Transverse colon (tissue), 4 donors: ENCODE results near the gene GLCE. TPM values are rescaled to one million over a fixed set of nuclear protein-coding genes. Genes with fewer than 3 reads are reported as not detected.

Experiments
- DNase-seq: peaks from one replicate; pipeline ENCODE4 v3.0.0-alpha.2; 2019
- H3K27ac ChIP-seq, 4 donors: fragments of 200-600 bp; sonication (generic); 2 replicates each; pipeline ENCODE4 v1.5.1; 2016 to 2018; ENCODE audit warnings: inconsistent platforms in 4 of 4
- H3K27me3 ChIP-seq: fragments of 200-600 bp; sonication (generic); 2 replicates; pipeline ENCODE4 v1.5.1; 2017; ENCODE audit warnings: inconsistent platforms
- H3K36me3 ChIP-seq, 4 donors: fragments of 200-600 bp; sonication (generic); 2 replicates each; pipeline ENCODE4 v1.5.1; 2017 to 2019; ENCODE audit warnings: inconsistent platforms in 4 of 4
- H3K4me1 ChIP-seq, 4 donors: fragments of 200-600 bp; sonication (generic); 2 replicates each; pipeline ENCODE4 v1.5.1; 2017 to 2020; ENCODE audit warnings: inconsistent platforms in 4 of 4
- H3K4me3 ChIP-seq, 4 donors: fragments of 200-600 bp; sonication (generic); 1 replicate in 1 of 4; 2 replicates in 3 of 4; pipeline versions ENCODE4 v1.5.1 to v1.6.1; 2017 to 2019; ENCODE audit warnings: inconsistent platforms in 4 of 4
- H3K9me3 ChIP-seq, 2 donors: fragments of 200-600 bp; sonication (generic); 2 replicates each; pipeline ENCODE4 v1.5.1; 2017 to 2019; ENCODE audit warnings: inconsistent platforms in 2 of 2
- EP300 ChIP-seq: sonication (generic); formaldehyde crosslinking; IDR thresholded peaks from one replicate; pipeline ENCODE4 v1.6.1; 2017; ENCODE audit warnings: antibody characterized with exemption, low read depth
- POLR2A ChIP-seq: fragments of 450-650 bp; IDR thresholded peaks from one replicate; pipeline ENCODE4 v1.6.1; 2016; ENCODE audit warnings: antibody characterized with exemption, mild to moderate bottlenecking, moderate library complexity
- POLR2AphosphoS5 ChIP-seq, 3 donors: sonication (generic); formaldehyde crosslinking; IDR thresholded peaks; one replicate each; pipeline ENCODE4 v1.6.1; 2016; ENCODE audit warnings: antibody characterized with exemption in 3 of 3
- WGBS, 2 donors: methylation state at CpG; one replicate each; pipeline ENCODE4 v1.1.5; 2018; ENCODE audit warnings: low coverage in 1 of 2; 5-methylcytosine and 5-hydroxymethylcytosine counted together
- in situ Hi-C, 4 donors: fragments of 200-750 bp; cut with MboI; loops; one replicate each; pipeline versions ENCODE4 v1.15.0 to v1.15.1; 2017; ENCODE audit warnings: low sequenced_read_pairs in 3 of 4, low pct_ligation_motif_present in 1 of 4, low pct_unique_long_range_greater_than_20kb in 1 of 4
- intact Hi-C: fragments of 100-400 bp; cut with DNase I; formaldehyde crosslinking; loops from one replicate; pipeline ENCODE4 v1.15.1; 2023; ENCODE audit warnings: low total_unique reads
- total RNA-seq, 4 donors: library from RNA; depleted of rRNA; stranded (reverse); fragments of >200 nt; gene quantifications; one replicate each; pipeline ENCODE4 v1.1.0, GENCODE V29; 2016
- TF ChIP-seq, protein P1 (sequence below), 5 experiments: fragments of 200-600 bp in 3 of 5; fragments of 450-650 bp in 2 of 5; sonication (generic) in 3 of 5; IDR thresholded peaks; 1 replicate in 2 of 5; 2 replicates in 3 of 5; pipeline ENCODE4 v1.5.1; 2016 to 2017; ENCODE audit warnings: antibody characterized with exemption in 5 of 5, inconsistent platforms in 3 of 5, mild to moderate bottlenecking in 2 of 5, moderate library complexity in 1 of 5

The GLCE gene
- total RNA-seq, 4 donors from 2014 or later: 7.9 to 38.1 (median 25.4) TPM

- H3K27me3 ChIP-seq: no peaks in the 10 kb centered on the region
- in situ Hi-C loops (no loop called here), intact Hi-C loops (no loop called here)
- H3K36me3 ChIP-seq: no peaks in the 10 kb centered on the region
- no peak overlapping the region for H3K4me3 ChIP-seq
- no peak for TF ChIP-seq POLR2AphosphoS5 (IDR thresholded peaks at IDR 0.05)
- TF ChIP-seq EP300: no peak
- TF ChIP-seq POLR2A: no peak
- TF ChIP-seq, protein P1, sequence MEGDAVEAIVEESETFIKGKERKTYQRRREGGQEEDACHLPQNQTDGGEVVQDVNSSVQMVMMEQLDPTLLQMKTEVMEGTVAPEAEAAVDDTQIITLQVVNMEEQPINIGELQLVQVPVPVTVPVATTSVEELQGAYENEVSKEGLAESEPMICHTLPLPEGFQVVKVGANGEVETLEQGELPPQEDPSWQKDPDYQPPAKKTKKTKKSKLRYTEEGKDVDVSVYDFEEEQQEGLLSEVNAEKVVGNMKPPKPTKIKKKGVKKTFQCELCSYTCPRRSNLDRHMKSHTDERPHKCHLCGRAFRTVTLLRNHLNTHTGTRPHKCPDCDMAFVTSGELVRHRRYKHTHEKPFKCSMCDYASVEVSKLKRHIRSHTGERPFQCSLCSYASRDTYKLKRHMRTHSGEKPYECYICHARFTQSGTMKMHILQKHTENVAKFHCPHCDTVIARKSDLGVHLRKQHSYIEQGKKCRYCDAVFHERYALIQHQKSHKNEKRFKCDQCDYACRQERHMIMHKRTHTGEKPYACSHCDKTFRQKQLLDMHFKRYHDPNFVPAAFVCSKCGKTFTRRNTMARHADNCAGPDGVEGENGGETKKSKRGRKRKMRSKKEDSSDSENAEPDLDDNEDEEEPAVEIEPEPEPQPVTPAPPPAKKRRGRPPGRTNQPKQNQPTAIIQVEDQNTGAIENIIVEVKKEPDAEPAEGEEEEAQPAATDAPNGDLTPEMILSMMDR (IDR thresholded peaks at IDR 0.05): no peak
- no peak for DNase-seq
- 33 to 50% methylated on average over 1 of the region's 1 CpG for WGBS, 2 donors
- H3K9me3 ChIP-seq: no peaks in the 10 kb centered on the region
- H3K4me1 ChIP-seq: peaks cover 0 to 8% (median 6%) of the 10 kb centered on the region in 4 donors
- H3K27ac ChIP-seq: no peak overlapping the region
These were observed 45.6 kb downstream of the GLCE start for GRCh38 chr15:69206079-69206478.

- no peak overlapping the region for H3K27ac ChIP-seq
- no peaks in the 10 kb centered on the region for H3K9me3 ChIP-seq
- TF ChIP-seq EP300 (no peak), POLR2AphosphoS5 (IDR thresholded peaks at IDR 0.05) (no peak), POLR2A (no peak)
- TF ChIP-seq, protein P1 (IDR thresholded peaks at IDR 0.05): no peak
- no peak overlapping the region for H3K4me3 ChIP-seq
- H3K36me3 ChIP-seq: no peaks in the 10 kb centered on the region
- WGBS, 2 donors: 58% methylated on average over 1 of the region's 1 CpG; no CpG with 5 or more reads in 1 of the 2 donors
- intact Hi-C loops: no loop called here
- no peaks in the 10 kb centered on the region for H3K27me3 ChIP-seq
- in situ Hi-C loops: no loop called here
- peaks cover 0 to 8% (median 5%) of the 10 kb centered on the region in 4 donors for H3K4me1 ChIP-seq
- DNase-seq: no peak
These were observed 49.2 kb downstream of the GLCE start for GRCh38 chr15:69209661-69210060.

GRCh38 chr15:69210574-69210973 is 50.1 kb downstream of the GLCE start:
- H3K27me3 ChIP-seq: no peaks in the 10 kb centered on the region
- H3K4me3 ChIP-seq: no peak overlapping the region
- intact Hi-C loops: no loop called here
- in situ Hi-C loops: no loop called here
- H3K27ac ChIP-seq: peak overlapping the region in 1 of 4 donors; percentile 18
- no peak for TF ChIP-seq POLR2AphosphoS5 (IDR thresholded peaks at IDR 0.05)
- TF ChIP-seq, protein P1 (IDR thresholded peaks at IDR 0.05): no peak
- no peak for TF ChIP-seq POLR2A
- TF ChIP-seq EP300: no peak
- no peaks in the 10 kb centered on the region for H3K36me3 ChIP-seq
- no peaks in the 10 kb centered on the region for H3K9me3 ChIP-seq
- peaks cover 0 to 9% (median 5%) of the 10 kb centered on the region in 4 donors for H3K4me1 ChIP-seq
- no peak for DNase-seq

DNA sequence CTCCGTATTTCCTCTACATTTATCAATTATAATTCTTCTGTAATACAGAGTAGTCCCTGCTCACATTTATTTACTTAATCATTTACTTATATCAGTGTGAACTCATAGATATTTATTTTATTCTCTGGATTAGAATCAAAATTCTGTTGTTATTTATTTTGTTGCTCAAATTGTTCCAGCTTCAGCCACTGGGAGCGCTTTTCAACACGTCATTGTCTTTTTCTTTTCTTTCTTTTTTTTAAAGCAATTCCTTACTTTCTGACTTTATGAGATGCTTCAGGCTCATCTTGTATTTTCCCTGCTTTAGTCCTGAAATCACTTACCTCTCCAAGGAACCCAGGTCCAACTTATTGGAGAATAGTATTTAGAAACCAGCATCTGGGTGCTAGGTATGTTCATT is 53.4 kb downstream of the GLCE start:
- DNase-seq: no peak
- 63 to 75% methylated on average over 3 of the region's 3 CpGs for WGBS, 2 donors
- no peak overlapping the region for H3K27ac ChIP-seq
- in situ Hi-C loops: no loop called here
- no peaks in the 10 kb centered on the region for H3K9me3 ChIP-seq
- intact Hi-C loops: no loop called here
- peaks cover 0 to 30% (median 14%) of the 10 kb centered on the region in 4 donors for H3K4me1 ChIP-seq
- no peak for TF ChIP-seq POLR2AphosphoS5 (IDR thresholded peaks at IDR 0.05)
- TF ChIP-seq EP300: no peak
- TF ChIP-seq, protein P1 (IDR thresholded peaks at IDR 0.05): no peak
- TF ChIP-seq POLR2A: no peak
- no peaks in the 10 kb centered on the region for H3K27me3 ChIP-seq
- H3K4me3 ChIP-seq: no peak overlapping the region
- H3K36me3 ChIP-seq: no peaks in the 10 kb centered on the region
